GM12865 (cell line): Measurements from ENCODE around the gene VTA1.
A peak's percentile ranks its signal among the peaks of the same experiment; 100 is the strongest.

Source experiments
- DNase-seq: peaks from one replicate; pipeline ENCODE4 v3.0.0; 2010; ENCODE audit warnings: low read depth
- H3K4me3 ChIP-seq: 2 replicates; pipeline ENCODE4 v1.5.1; 2011; ENCODE audit warnings: mild to moderate bottlenecking, low read depth, low read length, control low read depth
- TF ChIP-seq, protein P1 (sequence below): IDR thresholded peaks from 2 replicates; pipeline ENCODE4 v1.5.1; 2011; ENCODE audit warnings: low read length, control low read depth, low read depth, inconsistent platforms; ENCODE audit not compliant: insufficient read depth; ENCODE audit errors: missing control alignments

VTA1 gene

DNA sequence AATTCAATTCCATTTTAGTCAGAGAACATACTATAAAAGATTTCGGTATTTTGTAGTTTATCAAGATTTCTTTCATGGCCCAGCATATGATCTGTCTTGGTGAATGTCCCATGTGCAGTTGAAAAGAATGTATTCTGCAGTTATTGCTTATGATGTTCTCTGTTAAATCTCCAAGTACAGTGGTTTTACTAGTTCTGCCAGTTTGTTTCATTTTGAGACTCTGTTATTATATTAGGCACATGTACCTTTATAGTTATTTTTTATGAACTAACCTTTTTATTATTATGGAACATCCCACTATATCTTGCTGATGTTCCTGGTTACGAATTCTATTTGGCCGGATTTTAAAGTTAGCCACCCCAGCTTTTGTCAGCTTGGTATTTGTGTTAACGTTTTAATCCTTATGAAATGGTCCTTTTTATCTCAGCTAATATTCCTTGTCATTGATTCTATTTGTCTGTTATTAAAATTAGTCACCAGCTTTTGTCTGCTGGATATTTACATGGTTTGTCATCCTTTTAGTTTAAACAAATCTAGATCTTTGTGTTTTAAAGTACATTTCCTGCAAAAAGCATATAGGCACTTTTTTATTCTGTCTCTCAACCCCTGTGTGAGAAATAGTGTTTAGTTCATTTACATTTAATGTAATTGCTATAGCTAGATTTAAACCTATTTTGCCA is 48.9 kb downstream of the VTA1 start:
- no peak for DNase-seq
- TF ChIP-seq, protein P1, sequence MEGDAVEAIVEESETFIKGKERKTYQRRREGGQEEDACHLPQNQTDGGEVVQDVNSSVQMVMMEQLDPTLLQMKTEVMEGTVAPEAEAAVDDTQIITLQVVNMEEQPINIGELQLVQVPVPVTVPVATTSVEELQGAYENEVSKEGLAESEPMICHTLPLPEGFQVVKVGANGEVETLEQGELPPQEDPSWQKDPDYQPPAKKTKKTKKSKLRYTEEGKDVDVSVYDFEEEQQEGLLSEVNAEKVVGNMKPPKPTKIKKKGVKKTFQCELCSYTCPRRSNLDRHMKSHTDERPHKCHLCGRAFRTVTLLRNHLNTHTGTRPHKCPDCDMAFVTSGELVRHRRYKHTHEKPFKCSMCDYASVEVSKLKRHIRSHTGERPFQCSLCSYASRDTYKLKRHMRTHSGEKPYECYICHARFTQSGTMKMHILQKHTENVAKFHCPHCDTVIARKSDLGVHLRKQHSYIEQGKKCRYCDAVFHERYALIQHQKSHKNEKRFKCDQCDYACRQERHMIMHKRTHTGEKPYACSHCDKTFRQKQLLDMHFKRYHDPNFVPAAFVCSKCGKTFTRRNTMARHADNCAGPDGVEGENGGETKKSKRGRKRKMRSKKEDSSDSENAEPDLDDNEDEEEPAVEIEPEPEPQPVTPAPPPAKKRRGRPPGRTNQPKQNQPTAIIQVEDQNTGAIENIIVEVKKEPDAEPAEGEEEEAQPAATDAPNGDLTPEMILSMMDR = no peak
- H3K4me3 ChIP-seq = no peak overlapping the region

DNA sequence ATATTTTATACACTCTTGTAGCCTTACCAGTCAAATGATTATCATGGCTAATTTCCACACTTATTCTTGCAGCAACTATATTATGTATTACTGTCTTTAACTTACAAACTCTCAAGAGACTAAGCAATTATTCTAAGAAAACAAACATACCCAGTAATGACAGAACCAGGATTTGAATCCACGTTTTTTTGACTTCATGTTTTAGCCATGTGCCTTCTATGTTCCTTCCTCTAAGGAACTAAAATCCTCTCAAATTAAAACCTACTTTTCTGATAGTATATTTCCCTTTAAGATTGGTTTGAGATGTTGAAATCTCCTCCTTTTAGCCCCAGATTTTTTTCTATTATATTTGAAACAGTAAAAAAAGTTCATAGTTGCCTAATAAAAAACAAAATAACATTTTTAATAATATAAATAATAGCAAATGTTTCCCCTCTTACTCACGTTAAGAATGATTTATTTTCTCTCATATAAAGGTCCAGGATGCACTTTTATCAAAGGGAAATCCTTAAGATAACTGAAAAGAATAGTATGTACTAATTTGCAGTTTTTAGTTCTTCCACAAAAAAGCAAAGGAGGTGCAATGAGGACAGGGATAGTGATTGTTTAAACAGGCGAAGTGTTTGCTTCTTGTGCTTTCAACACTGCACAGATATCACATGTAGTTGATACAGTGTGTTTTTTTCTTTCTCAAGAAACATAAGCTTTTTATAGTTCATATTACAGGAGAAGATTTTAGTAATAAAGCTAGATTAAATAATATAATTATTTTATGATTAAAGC is 54.0 kb downstream of the VTA1 start:
- no peak for DNase-seq
- TF ChIP-seq, protein P1 = no peak
- H3K4me3 ChIP-seq = no peak overlapping the region

DNA sequence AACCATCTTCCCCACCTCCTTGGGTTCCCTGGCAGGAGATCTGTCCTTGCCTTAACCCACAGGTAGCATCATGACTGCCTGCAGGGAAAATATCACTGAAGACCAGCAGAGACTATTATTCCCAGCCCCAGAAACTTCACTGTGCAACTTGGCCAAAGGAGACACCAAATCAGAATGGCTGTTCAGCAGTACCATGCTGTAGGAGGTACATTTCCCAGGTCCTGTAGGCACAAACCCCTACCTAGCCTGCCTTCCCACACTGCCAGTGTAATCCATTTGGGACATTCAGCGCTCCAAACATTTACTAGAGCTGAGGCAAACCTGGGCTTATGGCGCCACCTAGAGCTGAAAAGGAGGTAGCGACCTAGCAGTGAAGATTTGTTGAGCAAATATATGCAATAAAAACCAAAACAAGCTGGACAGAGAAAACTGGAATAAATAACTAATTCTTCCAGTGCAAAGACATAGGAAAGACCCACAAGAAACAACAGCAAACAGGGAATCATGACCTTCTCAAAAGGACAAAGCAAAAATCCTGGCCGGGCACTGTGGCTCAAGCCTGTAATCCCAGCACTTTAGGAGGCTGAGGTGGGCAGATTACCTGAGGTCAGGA is 60.3 kb downstream of the VTA1 start:
- TF ChIP-seq, protein P1 = peak; percentile 58
- H3K4me3 ChIP-seq = no peak overlapping the region
- peak; percentile 22 for DNase-seq

DNA sequence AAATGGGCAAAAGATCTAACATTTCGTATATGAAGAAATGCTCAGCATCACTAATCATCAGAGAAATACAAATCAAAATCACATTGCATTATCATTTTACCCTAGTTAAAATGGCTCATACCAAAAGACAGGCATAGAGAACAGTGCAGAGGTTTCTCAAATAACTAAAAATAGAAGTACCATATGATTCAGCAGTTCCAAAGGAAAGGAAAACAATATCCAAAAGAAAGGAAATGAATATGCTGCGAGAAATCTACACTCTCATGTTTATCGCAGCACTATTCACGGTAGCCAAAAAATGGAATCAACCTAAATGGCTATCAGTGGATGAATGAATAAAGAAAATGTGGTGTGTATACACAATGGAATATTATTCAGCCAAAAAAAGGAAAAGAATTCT is 63.5 kb downstream of the VTA1 start:
- DNase-seq = no peak
- TF ChIP-seq, protein P1 = no peak
- H3K4me3 ChIP-seq = no peak overlapping the region

DNA sequence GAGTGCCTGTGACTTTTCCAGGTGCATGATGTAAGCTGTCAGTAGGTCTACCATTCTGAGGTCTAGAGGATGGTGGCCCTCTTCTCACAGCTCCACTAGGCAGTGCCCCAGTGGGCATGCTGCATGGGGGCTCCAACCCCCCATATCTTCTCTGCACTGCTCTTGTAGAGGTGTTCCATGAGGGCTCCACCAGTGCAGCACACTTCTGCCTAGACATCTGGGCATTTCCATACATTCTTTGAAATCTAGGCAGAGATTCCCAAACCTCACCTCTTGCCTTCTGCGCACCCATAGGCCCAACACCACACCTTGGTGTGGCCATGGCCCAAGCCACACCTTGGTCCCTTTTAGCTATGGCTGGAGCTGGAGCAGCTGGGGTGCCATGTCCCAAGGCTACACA is 66.3 kb downstream of the VTA1 start:
- no peak for DNase-seq
- TF ChIP-seq, protein P1 = no peak
- H3K4me3 ChIP-seq = no peak overlapping the region

DNA sequence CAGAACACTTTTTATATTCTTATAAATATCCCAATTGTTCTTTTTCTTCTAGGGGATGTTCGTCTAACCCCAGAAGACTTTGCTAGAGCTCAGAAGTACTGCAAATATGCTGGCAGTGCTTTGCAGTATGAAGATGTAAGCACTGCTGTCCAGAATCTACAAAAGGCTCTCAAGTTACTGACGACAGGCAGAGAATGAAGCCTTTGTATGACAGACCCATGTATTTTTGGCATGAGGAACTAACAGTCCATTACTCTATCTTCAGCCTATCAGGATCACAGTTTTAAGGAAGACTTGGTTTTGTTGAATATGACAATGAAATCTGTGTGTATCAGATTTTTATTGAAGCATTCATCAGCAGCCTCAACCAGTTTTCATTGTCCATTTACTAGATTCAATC is 71.4 kb downstream of the VTA1 start:
- DNase-seq = no peak
- TF ChIP-seq, protein P1 = no peak
- H3K4me3 ChIP-seq = no peak overlapping the region

DNA sequence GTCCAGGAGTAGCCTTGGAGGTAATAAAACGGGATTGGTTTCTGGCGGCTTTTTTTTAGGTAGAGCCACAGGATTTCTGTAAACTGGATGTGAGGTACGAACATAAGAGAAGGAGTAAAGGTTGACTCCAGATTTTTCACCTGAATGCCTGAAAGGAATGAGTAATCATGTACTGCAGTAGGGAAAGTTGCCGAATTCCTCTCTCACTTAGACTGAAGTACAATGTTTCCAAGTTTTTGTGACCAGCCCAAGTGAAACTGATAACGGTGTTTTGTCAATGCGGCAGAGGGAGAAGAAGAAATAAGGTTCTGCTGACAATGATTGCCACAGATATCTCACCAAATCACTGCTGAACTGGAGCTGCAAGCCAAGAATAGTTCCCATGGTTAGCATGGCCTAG is 75.0 kb downstream of the VTA1 start:
- TF ChIP-seq, protein P1 = no peak
- no peak for DNase-seq
- H3K4me3 ChIP-seq = no peak overlapping the region
